ENCODE results near the gene PPP5C.
"Not testable (repeated sequence)": the region's sequence is repeated elsewhere in the genome, so short reads cannot be mapped to it uniquely, and the experiment has no call there.

PPP5C gene

DNA sequence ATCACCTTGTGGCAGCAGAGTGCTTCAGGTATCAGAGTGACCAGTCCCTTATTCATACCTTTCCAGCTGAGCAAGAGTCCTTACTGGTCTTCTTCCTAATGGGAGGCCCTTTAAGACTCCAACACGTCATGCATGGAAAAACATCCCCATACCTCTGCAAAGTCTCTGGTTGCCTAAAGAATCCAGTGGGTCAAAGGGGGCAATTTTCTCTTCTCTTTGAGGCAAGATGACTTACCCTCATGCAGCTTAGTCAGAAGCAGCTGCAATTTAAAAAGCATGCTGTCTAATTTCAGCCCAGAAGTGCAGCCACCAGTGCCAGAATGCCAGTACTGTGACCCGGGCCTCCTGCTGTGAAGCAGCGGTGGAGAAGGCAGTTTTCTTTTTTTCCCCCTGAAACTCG lies 18.7 kb downstream of the PPP5C start:
- DNase-seq (ENCODE audit: low read depth in 2 of 2), result no peak

DNA sequence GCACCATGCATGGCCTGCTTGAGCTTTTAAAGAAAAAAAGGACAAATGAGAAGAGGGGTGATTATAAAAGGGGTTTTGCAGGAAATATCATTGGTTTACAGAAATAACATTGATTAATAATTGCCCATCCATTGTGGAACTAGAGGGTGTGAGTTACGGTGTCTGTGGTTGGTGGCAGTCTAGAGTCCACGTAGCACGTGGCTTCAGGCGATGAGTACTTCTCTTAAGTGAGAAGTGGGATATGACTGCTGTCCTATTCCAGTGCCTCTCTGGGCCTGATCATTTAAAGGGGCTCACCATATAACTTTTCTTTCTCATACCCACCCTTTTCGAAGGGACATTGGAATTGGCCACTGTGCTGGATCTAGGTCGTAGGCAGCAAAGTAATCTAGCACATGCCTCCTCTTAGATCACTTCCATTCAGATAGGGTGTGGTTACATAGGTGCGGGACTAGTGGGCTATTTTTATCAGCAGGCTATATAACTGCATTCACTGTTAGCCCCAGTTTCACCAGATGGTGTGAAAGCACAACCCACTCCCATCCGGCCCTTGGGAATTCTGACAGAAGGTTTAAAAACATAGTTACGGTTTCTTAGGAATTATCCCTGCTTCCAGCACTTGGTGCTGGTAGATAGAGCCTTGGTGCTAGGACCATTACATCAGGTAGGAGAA lies 19.9 kb downstream of the PPP5C start:
- DNase-seq (ENCODE audit: low read depth in 2 of 2), result no peak

DNA sequence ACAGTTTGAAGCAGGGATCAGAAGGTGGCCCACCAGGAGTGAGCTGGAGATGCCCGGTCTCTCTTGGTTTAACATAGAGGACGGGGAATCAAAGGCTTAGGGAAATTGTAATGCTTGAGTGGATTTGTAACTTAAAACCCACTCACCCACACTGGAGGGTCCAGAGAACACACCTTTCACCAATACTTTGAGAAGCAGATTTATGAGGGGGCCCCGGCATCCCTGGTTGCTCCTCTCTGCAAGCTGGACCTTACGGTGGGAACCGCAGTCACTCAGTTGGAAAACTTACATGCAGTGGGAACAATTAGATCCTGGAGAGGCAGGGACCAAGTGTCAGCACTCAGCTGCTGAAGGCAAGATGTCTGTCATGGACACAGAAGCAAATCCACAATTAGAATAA lies 20.5 kb downstream of the PPP5C start:
- no peak for DNase-seq (ENCODE audit: low read depth in 2 of 2)

DNA sequence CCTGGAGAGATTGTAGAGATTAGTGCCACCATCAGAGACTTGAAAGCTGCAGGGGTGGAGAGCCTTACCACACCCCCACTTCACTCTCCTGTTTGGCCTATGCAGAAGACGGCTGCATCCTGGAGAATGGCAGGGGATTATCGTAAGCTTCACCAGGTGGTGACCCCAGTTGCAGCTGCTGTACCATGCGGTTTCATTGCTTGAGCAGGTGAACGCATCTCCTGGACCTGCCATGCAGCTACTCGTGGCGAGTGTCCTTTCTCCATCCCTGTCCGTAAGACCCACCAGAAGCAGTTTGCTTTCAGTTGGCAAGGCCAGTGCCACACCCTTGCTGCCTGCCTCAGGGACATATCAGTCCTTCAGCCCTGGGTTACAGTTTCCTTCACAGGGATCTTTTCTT lies 21.2 kb downstream of the PPP5C start:
- DNase-seq (ENCODE audit: low read depth in 2 of 2), result no peak

GRCh38 chr19:46369817-46370216 lies 22.9 kb downstream of the PPP5C start:
- DNase-seq (ENCODE audit: low read depth in 2 of 2), result no peak

- no peak for DNase-seq (ENCODE audit: low read depth in 2 of 2)
Measured at GRCh38 chr19:46371371-46371901, 24.5 kb downstream of the PPP5C start.

DNA sequence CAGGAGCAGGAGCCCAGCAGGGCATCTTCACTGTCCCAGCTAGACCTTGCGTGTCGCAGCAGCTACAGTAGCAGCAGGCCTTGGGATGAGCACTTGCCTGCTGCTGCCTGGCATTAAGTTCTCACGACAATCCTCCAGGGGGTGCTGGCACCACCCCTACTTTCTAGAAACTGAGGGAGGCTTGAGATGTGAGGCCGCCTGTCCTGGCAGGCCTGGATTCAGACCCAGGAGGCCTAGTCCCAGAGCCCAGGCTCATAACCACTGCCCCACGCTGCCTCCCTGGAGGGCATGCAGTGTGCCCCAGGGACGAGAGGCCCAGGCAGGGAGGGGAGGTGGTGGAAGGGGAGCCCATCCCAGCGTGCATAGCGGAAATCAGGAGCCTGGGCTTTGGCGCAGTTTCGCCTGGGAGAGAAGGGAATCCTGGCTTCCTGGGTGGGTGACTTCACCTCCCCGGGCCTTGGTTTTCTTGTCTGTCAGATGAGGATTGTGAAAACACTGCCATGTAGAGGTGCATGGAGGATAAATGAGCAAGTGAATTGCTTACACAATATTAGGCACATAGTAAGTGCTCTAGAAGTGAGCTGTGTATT lies 26.1 kb downstream of the PPP5C start:
- DNase-seq (ENCODE audit: low read depth in 2 of 2), result no peak

- no peak for DNase-seq (ENCODE audit: low read depth in 2 of 2)
Measured at GRCh38 chr19:46373491-46374359, 26.8 kb downstream of the PPP5C start.

GRCh38 chr19:46374536-46375475 lies 27.9 kb downstream of the PPP5C start:
- no peak for DNase-seq (ENCODE audit: low read depth in 2 of 2)

DNA sequence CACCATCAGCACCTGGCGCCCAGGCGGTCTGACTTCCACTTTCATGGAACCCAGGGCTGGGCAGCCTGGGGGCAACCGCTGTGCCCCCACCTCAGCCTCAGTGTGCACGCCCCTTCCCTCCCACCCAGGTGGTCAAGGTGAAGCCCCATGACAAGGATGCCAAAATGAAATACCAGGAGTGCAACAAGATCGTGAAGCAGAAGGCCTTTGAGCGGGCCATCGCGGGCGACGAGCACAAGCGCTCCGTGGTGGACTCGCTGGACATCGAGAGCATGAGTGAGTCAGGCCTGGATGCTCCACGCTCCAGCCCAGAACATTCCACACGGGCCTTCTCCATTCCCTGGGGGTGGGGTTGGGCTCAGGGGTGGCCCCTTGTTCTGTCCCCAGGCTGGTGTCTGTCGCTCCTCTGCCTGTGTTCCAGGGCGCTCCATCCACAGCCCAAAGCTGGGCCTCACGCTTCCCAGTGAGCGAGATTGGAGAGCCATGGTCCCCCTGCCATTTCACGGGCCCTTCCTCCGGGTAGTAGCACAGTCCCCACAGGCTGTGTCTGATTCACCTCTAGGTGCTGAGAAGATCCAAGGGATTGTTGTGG lies 28.7 kb downstream of the PPP5C start:
- not testable (repeated sequence) for DNase-seq (ENCODE audit: low read depth in 2 of 2)

GRCh38 chr19:46376241-46377153 lies 29.6 kb downstream of the PPP5C start:
- no peak for DNase-seq (ENCODE audit: low read depth in 2 of 2)

DNA sequence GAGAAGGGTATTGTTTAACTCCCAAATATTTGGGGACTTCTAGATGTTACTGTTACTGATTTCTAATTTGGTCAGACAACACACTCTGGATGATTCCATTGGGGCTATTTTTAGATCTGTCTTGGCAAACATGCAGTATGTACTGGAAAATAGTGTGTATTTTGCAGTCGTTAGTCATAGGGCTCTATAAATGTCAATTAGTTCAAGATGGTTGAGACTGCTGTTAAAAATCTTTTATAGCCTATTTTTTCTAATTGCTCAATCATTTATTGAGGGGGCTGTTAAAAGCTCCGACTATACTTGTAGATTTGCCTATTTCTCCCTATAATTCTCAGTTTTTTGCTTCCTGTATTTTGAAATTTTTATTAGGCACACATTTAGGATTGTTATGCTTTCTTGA lies 31.4 kb downstream of the PPP5C start:
- no peak for DNase-seq (ENCODE audit: low read depth in 2 of 2)

DNA sequence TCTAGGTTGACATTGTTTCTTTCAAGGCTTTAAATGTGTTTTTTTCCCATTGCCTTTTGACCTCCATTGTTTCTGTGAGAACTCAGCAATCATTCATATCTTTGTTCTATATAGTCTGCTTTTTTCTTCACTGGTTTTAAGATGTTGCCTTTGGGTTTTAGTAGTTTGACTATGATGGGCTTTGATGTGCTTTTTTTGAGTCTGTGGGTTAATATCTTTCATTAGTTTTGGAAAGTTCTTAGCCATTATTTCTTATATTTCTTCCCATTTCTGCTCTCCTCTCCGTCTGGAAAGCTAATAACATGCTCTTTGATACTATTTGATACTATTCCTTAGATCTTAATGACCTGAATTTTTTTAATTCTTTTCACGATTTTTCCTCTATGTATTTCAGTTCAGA lies 33.8 kb downstream of the PPP5C start:
- DNase-seq (ENCODE audit: low read depth in 2 of 2), result no peak

GRCh38 chr19:46381346-46381745 lies 34.5 kb downstream of the PPP5C start:
- no peak for DNase-seq (ENCODE audit: low read depth in 2 of 2)

DNA sequence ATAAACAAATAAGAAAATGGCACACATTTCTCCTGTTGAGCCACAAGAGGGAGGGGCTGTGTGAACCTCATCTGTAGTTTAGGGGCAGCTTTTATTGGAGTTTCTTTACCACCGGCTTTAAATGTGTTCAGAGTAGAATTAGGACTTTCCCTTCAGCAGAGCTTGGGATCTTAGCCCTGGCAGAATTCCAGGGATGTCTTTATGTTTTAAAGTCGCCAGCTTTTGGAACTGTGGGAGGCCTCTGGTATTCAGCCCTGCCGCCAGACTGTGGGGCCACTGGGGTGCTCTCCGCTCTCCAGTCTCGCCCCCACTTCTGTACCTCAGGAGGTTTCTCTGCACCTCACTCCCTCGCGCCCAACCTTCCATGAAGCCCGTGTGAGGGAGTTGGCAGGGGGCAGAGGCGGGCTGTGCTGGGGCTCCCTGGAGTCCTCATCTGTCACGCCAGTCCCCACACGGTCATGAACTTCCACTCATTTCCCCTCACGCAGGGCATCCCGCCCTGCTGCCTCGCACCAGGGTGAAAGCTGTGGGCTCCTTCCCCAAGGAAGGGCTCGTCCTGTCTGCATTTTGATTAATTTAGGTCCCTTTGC lies 35.0 kb downstream of the PPP5C start:
- DNase-seq (ENCODE audit: low read depth in 2 of 2), result no peak

DNA sequence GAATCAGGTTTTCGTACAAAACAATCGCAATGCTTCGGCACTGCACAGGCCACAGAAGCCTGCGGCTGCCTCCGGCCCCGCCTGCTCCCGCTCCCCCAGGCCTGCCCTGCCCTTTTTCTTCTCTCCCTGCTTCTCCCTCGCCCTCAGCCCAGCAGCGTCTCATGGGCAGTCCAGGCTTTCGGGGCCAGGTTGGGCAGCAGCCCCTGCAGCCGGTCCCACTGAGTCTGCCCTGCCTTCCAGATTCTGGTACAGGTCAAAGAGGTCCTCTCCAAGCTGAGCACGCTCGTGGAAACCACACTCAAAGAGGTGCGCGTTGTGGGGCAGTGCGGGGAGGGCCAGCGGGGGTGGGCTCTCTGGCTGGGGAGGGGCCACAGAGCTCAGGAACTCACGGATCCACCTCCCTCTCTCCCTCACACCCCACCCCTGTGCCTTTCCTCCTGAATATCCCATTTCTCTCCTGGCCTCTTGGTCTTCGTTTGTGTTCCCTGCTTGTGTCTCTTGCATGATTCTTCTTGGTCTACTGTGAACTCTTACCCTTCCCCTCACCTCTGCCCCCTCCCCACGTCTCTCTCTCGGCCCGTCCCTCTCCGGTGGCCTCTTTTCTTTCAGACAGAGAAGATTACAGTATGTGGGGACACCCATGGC lies 36.4 kb downstream of the PPP5C start:
- no peak for DNase-seq (ENCODE audit: low read depth in 2 of 2)

GRCh38 chr19:46383846-46384245 lies 37.0 kb downstream of the PPP5C start:
- no peak for DNase-seq (ENCODE audit: low read depth in 2 of 2)

DNA sequence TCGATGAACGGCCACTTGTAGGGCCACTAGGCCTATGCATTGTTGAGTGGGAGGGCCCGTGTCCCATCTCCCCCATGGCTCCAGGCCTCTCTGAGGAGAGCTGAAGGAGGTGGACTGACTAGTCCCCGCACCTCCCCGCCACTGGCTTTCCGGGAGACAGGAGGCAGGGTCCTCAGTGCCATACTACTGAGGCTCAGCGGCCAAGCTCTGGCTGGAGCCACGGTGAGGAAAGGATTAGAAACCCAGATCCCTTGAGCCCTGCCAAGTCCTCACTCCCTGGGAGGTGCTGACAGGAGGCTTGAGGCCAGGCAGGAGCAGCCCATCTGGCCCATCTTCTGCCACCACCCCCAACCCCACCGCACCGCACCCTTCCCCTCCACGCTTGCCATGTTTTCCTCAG lies 37.5 kb downstream of the PPP5C start:
- no peak for DNase-seq (ENCODE audit: low read depth in 2 of 2)

- DNase-seq (ENCODE audit: low read depth in 2 of 2), result no peak
Measured at GRCh38 chr19:46385636-46386035, 38.7 kb downstream of the PPP5C start.

All from stimulated activated CD8-positive, alpha-beta memory T cell treated with anti-CD3 and anti-CD28 coated beads, Interleukin-7, amount 100 ng/mL, for 1 hour (primary cell).